Hematopoietic multipotent progenitor cell treated with erythropoietin and hydrocortisone succinate and interleukin-3 and kit ligand, for 4 days (in vitro differentiated cells): ENCODE data around the gene DDRGK1.
A peak's percentile ranks its signal among the peaks of the same experiment; 100 is the strongest.
"Not testable (repeated sequence)": the region's sequence is repeated elsewhere in the genome, so short reads cannot be mapped to it uniquely, and the experiment has no call there.

Experiments used
- DNase-seq: peaks from one replicate; pipeline ENCODE4 v3.0.0-alpha.2; 2015

Gene DDRGK1

GRCh38 chr20:3233991-3234498 is 29.6 kb upstream of the DDRGK1 start:
- no peak for DNase-seq

- DNase-seq, result no peak
Measured at GRCh38 chr20:3233131-3233990, 28.9 kb upstream of the DDRGK1 start.

GRCh38 chr20:3231889-3232588 is 27.6 kb upstream of the DDRGK1 start:
- DNase-seq, result no peak

GRCh38 chr20:3231116-3231515 is 26.6 kb upstream of the DDRGK1 start:
- no peak for DNase-seq

GRCh38 chr20:3229798-3230197 is 25.3 kb upstream of the DDRGK1 start:
- no peak for DNase-seq

GRCh38 chr20:3229158-3229557 is 24.7 kb upstream of the DDRGK1 start:
- no peak for DNase-seq

- no peak for DNase-seq
Measured at GRCh38 chr20:3228750-3229032, 24.2 kb upstream of the DDRGK1 start.

GRCh38 chr20:3227936-3228749 is 23.7 kb upstream of the DDRGK1 start:
- DNase-seq, result no peak

- no peak for DNase-seq
Measured at GRCh38 chr20:3227506-3227905, 23.0 kb upstream of the DDRGK1 start.

GRCh38 chr20:3226864-3227263 is 22.4 kb upstream of the DDRGK1 start:
- DNase-seq, result no peak

- no peak for DNase-seq
Measured at GRCh38 chr20:3226093-3226492, 21.6 kb upstream of the DDRGK1 start.

GRCh38 chr20:3224681-3225421 is 20.4 kb upstream of the DDRGK1 start:
- peak; percentile 33 for DNase-seq

GRCh38 chr20:3223994-3224680 is 19.7 kb upstream of the DDRGK1 start:
- no peak for DNase-seq

- no peak for DNase-seq
Measured at GRCh38 chr20:3223651-3223993, 19.1 kb upstream of the DDRGK1 start.

- DNase-seq, result peak; percentile 79
Measured at GRCh38 chr20:3222635-3223600, 18.4 kb upstream of the DDRGK1 start.

- DNase-seq, result no peak
Measured at GRCh38 chr20:3221398-3222226, 17.1 kb upstream of the DDRGK1 start.

- peak; percentile 84 for DNase-seq
Measured at GRCh38 chr20:3218307-3218988, 14.0 kb upstream of the DDRGK1 start.

- not testable (repeated sequence) for DNase-seq
Measured at GRCh38 chr20:3215359-3215917, 11.0 kb upstream of the DDRGK1 start.

- DNase-seq, result no peak
Measured at GRCh38 chr20:3213226-3213625, 8.7 kb upstream of the DDRGK1 start.
